Erythroblast (primary cell): ENCODE data around the gene IGFLR1.
"Not testable (repeated sequence)": the region's sequence is repeated elsewhere in the genome, so short reads cannot be mapped to it uniquely, and the experiment has no call there.

Source experiments
- DNase-seq, 2 experiments: peaks; one replicate each; lab custom pipeline; 2025; lab: John Stamatoyannopoulos, UW
- GATA1 ChIP-seq: IDR thresholded peaks from 2 replicates; pipeline ENCODE4 v1.6.1; 2011; ENCODE audit warnings: low read depth, mild to moderate bottlenecking, control low read depth, low read length, moderate library complexity
- POLR2A ChIP-seq: IDR thresholded peaks from 2 replicates; pipeline ENCODE4 v1.6.1; 2011; ENCODE audit warnings: mild to moderate bottlenecking, low read length

Gene IGFLR1

DNA sequence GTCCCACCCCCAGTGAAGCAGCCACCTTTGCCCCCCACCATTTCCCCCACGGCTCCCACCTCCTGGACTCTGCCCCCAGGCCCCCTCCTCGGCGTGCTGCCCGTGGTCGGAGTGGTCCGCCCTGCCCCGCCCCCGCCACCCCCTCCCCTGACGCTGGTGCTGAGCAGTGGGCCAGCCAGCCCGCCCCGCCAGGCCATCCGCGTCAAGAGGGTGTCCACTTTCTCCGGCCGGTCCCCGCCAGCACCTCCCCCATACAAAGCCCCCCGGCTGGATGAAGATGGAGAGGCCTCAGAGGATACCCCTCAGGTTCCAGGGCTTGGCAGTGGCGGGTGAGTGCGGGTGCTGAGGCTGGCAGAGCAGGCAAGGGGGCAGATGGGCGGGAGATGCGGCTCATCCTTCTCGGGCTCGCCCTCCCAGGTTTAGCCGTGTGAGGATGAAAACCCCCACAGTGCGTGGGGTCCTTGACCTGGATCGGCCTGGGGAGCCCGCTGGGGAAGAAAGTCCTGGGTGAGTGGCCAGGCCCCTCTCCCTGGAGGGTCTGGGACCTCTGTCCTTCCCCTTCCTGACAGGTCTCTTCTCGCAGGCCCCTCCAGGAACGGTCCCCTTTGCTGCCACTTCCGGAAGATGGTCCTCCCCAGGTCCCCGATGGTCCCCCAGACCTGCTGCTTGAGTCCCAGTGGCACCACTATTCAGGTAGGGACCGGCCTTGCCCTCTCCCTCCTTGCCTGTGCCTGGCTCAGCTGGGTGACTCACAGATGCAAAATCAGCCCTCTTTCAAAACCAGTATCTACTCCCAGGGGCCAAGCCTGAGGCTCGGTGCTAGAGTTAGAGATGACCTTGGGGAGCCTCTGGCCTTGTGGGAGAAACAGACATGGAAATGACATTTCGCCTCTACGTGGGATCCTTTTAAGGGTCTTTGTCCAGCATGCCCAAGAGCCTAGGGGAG lies 8.8 kb downstream of the IGFLR1 start:
- TF ChIP-seq GATA1 (no peak), POLR2A (no peak)
- no peak for DNase-seq

DNA sequence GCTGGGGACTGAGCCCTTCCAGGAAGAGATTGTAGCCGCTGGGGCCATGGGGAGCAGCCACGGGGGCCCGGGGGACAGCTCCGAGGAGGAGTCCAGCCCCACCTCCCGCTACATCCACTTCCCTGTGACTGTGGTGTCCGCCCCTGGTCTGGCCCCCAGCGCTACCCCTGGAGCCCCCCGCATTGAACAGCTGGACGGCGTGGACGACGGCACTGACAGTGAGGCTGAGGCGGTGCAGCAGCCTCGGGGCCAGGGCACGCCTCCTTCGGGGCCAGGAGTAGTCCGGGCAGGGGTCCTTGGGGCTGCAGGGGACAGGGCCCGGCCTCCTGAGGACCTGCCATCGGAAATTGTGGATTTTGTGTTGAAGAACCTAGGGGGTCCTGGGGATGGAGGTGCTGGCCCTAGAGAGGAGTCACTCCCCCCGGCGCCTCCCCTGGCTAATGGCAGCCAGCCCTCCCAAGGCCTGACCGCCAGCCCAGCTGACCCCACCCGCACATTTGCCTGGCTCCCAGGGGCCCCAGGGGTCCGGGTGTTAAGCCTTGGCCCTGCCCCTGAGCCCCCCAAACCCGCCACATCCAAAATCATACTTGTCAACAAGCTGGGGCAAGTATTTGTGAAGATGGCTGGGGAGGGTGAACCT lies 9.6 kb downstream of the IGFLR1 start:
- TF ChIP-seq GATA1 (no peak), POLR2A (no peak)
- no peak for DNase-seq

DNA sequence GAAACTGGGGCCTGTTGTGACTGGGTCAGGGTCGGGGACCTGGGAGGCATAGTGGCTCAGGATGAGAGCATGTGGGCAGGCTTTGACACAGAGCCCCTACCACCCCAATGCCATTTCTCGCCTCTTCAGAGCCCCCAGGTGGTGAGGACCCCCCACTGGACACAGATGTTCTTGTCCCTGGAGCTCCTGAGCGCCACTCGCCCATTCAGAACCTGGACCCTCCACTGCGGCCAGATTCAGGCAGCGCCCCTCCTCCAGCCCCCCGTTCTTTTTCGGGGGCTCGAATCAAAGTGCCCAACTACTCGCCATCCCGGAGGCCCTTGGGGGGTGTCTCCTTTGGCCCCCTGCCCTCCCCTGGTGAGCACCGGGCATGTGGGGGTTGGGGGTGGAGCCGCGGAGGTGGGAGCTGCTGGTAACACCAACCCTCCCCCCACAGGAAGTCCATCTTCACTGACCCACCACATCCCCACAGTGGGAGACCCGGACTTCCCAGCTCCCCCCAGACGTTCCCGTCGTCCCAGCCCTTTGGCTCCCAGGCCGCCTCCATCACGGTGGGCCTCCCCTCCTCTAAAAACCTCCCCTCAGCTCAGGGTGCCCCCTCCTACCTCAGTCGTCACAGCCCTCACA lies 10.4 kb downstream of the IGFLR1 start:
- TF ChIP-seq POLR2A (no peak), GATA1 (no peak)
- DNase-seq, result no peak

DNA sequence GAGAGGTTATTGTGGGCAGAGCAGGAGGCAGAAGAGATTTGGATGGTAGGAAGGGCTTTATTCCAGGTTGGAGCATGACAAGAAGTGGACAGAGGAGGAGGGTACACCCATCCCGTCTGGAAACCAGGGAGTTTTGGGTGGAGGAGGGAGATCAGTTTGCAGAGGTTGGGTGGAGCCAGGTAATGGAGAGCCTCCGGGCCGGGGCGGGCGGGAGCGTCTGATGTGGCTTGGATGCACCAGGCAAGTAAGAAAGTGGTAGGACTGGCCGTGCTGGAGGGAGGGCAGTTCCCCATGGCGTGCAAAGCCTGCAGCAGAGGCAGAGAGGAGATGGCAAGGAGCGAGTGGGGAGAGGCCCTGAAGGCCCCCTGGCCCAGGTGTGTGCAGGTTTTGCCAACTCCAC lies 10.9 kb downstream of the IGFLR1 start:
- DNase-seq, result no peak
- no peak for TF ChIP-seq POLR2A
- TF ChIP-seq GATA1, result no peak

DNA sequence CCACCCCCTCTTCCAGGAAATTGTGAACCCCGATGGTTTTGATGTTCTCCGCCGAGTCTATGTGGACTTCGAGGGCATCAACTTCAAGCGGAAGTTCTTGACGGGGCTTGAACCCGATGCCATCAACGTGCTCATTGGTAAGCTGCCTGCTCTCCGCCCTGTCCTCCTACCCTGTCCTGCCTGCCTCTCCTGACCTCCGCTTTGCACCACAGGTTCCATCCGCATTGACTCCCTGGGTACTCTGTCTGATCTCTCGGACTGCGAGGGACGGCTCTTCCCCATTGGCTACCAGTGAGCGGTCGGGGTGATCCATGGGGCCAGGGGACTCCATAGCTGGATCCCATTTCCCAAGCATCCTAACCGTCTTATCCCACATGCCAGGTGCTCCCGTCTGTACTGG lies 11.9 kb downstream of the IGFLR1 start:
- TF ChIP-seq GATA1, result no peak
- DNase-seq, result no peak

DNA sequence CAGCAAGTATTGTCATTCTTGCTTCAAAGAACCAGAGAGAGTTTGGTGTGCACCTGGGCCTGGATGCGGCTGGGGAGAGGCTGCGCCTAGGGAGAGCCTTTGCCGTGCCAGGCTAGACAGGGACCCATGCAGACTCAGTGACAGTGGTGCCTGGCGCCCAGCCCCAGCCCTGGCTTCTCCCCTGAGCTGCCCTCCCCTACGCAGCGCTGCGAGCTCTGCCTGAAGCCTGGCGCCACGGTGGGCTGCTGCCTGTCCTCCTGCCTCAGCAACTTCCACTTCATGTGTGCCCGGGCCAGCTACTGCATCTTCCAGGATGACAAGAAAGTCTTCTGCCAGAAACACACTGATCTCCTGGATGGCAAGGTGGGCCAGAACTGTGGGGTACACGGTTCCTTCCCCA lies 12.5 kb downstream of the IGFLR1 start:
- no peak for DNase-seq
- TF ChIP-seq POLR2A (no peak), GATA1 (no peak)

DNA sequence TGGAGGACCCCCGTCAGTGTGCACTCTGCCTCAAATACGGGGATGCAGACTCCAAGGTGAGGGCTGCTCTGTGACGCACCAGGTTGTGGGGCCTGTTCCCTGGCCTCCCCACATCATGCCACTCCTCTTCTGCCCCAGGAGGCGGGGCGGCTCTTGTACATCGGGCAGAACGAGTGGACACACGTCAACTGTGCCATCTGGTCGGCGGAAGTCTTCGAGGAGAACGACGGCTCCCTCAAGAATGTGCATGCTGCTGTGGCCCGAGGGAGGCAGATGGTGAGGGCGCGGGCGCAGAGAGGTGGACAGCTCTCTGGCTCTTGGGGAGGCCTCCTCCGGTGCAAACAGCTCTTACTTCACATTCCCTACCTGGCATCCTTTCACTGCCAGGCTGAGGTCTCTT lies 13.2 kb downstream of the IGFLR1 start:
- DNase-seq, result no peak

DNA sequence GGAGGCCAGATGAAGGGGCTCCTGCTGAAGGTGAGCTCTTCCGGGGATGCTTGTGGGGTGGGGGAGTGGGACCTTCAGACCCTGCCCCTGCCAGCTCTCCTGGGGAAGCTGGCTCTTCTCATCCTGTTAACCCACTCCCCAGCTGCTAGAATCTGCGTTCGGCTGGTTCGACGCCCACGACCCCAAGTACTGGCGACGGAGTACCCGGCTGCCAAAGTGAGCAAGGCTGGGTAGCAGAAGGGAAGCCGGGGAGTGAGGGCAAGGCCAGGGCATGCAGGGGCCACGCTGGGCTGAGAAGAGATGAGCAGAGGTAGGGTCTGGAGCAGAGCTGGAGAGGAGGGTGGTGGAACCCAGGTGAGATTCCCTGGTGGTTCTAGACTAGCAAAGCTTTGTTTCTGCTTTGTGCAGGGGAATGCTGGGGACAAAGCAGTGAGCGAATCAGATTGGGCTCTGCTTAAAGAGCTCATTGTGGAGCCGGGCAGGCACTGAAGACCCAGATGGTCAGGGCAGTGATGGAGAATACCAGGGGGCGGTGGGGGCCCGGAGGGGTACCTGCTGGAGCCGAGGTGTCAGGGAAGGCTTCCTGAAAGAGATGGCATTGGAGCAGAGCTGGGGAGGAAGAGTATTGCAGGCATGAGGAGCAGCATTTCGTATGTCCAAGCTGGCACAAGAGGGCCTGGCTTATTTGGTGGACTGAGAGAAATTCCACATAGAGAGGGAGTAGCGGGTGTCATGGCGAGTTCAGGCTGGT lies 14.1 kb downstream of the IGFLR1 start:
- TF ChIP-seq GATA1, result no peak
- no peak for TF ChIP-seq POLR2A
- DNase-seq, result no peak

More for the DNA sequence above, 13.2 kb downstream of the IGFLR1 start:
- TF ChIP-seq POLR2A, result no peak
- no peak for TF ChIP-seq GATA1

DNA sequence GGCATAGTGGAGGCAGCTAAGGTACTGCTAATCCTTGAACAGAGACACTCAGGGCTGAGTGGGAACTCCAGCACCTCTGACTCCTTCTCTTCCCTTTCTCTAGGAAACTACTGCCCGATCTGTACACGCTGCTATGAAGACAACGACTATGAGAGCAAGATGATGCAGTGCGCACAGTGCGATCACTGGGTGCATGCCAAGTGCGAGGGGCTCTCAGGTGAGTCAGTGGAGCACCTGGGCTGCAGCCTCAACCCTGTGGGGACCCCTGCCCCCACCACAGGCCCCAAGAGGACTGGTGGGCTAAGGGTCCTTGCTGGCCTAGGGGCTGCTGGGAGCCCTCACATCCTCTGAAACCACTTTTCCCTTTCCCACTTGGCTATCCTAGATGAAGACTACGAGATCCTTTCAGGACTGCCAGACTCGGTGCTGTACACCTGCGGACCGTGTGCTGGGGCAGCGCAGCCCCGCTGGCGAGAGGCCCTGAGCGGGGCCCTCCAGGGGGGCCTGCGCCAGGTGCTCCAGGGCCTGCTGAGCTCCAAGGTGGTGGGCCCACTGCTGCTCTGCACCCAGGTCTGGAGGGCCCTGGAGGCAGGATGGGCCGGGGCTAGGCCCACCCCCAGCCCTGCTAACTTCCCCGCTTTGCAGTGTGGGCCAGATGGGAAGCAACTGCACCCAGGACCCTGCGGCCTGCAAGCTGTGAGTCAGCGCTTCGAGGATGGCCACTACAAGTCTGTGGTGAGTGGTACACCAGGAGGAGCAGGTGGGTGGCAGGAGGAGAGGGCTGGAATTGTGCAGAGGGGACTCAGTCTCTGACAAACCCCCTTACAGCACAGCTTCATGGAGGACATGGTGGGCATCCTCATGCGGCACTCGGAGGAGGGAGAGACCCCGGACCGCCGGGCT lies 14.9 kb downstream of the IGFLR1 start:
- TF ChIP-seq GATA1 (no peak), POLR2A (no peak)
- DNase-seq, result no peak

DNA sequence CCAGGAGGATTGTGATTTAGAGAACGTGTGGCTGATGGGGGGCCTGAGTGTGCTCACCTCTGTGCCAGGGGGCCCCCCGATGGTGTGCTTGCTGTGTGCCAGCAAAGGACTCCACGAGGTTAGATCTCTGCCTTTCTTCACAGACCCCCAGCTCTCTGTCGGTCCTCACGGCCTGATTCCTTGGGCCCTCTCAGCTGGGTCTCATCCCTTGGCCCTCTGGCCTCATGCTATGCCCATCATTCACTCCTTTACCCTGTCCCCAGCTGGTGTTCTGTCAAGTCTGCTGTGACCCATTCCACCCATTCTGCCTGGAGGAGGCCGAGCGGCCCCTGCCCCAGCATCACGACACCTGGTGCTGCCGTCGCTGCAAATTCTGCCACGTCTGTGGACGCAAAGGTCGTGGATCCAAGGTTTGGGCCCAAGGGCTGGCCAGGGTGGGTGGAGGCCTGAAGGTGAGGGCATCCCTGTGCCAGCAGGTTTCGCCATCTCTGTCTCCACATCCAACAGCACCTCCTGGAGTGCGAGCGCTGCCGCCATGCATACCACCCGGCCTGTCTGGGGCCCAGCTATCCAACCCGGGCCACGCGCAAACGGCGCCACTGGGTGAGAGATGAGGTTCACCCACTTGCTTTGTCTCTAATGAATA lies 16.9 kb downstream of the IGFLR1 start:
- no peak for DNase-seq
- TF ChIP-seq GATA1 (no peak), POLR2A (no peak)

DNA sequence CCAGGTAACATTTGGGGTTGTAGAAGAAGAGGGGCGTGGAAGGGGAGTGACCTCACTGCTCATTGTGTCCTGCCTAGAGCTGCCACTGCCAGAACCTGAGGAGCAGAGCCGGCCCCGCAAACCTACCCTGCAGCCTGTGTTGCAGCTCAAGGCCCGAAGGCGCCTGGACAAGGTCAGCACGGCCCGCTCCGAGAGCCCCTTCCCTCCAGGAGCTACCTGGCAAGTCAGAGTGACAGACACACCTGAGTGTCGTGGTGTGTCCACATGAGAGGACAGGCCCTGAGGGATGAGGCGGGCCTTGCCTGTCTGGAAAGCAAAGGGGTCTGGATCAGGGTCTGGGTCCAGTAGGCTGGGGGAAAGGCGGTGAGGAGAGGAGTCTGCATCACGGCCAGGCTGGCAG lies 17.7 kb downstream of the IGFLR1 start:
- TF ChIP-seq GATA1 (no peak), POLR2A (no peak)
- no peak for DNase-seq

DNA sequence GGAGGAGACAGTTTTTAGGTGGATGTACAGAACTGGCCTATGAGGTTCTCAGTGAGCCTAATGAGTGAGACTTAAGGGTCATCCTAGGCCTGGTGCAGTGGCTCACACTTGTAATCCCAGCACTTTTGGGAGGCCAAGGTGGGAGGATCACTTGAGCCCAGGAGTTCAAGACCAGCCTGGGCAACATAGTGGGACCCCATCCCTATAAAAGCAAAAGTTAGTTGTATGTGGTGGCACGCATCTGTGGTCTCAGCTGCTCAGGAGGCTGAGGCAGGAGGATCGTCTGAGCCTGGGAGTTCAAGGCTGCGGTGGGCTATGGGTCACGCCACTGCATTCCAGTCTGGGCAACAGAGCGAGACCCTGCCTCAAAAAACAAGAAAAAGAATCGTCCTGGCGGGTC lies 18.1 kb downstream of the IGFLR1 start:
- DNase-seq, result not testable (repeated sequence)

DNA sequence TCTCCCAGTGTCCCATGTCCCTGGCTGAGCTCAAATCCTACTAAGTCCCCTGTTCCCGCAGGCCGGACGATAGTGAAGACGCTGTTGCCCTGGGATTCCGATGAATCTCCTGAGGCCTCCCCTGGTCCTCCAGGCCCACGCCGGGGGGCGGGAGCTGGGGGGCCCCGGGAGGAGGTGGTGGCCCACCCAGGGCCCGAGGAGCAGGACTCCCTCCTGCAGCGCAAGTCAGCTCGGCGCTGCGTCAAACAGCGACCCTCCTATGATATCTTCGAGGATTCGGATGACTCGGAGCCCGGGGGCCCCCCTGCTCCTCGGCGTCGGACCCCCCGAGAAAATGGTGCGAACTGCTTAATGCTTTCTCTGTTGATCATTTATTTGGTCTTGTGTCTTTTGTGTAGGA lies 18.6 kb downstream of the IGFLR1 start:
- no peak for DNase-seq
- TF ChIP-seq POLR2A, result no peak
- no peak for TF ChIP-seq GATA1
